ENCODE data around the gene HRH1. TPM values are rescaled to one million over a fixed set of nuclear protein-coding genes. Genes with fewer than 3 reads are reported as not detected.

HRH1 gene
- total and polyA plus RNA-seq, 2 donors (not counting 3 experiments of a cell fraction or from before 2014, with no cell fraction given) = 16.2 to 21.2 TPM

DNA sequence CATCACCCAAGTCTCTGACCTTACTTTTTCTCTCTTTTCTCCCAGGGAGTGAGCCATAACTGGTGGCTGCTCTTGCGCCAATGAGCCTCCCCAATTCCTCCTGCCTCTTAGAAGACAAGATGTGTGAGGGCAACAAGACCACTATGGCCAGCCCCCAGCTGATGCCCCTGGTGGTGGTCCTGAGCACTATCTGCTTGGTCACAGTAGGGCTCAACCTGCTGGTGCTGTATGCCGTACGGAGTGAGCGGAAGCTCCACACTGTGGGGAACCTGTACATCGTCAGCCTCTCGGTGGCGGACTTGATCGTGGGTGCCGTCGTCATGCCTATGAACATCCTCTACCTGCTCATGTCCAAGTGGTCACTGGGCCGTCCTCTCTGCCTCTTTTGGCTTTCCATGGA, 104.7 kb downstream of the HRH1 start:
- H3K36me3 ChIP-seq (ENCODE audit: control insufficient read depth in 2 of 2, extremely low read depth in 1 of 2, insufficient read depth in 2 of 2, low read length in 2 of 2) = peaks cover 3 to 18% of the 10 kb centered on the region in 2 experiments
- no peaks in the 10 kb centered on the region for H3K79me2 ChIP-seq (ENCODE audit: control insufficient read depth, insufficient read depth, low read length)
- H4K20me1 ChIP-seq (replicated peaks; ENCODE audit: control insufficient read depth, extremely low read depth, insufficient read depth, low read length) = no peaks in the 10 kb centered on the region
- no peak overlapping the region for H3K9ac ChIP-seq (replicated peaks; ENCODE audit: extremely low read depth, insufficient read depth, low read length)
- TF ChIP-seq, protein P1, sequence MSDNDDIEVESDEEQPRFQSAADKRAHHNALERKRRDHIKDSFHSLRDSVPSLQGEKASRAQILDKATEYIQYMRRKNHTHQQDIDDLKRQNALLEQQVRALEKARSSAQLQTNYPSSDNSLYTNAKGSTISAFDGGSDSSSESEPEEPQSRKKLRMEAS (IDR thresholded peaks at IDR 0.05; ENCODE audit: insufficient read depth, insufficient read length) = no peak
- TF ChIP-seq MYC (IDR thresholded peaks at IDR 0.05; ENCODE audit: low read depth, low read length) = no peak
- no peak for TF ChIP-seq FOS (IDR thresholded peaks at IDR 0.05; ENCODE audit: borderline replicate concordance, insufficient read depth, low read length)
- no peak for TF ChIP-seq POLR2A (IDR thresholded peaks at IDR 0.05; ENCODE audit: low read depth, low read length)
- TF ChIP-seq JUN (IDR thresholded peaks at IDR 0.05; ENCODE audit: borderline replicate concordance, insufficient read depth, insufficient read length, low read depth) = no peak
- no peak for TF ChIP-seq EZH2 (IDR thresholded peaks at IDR 0.05; ENCODE audit: borderline replicate concordance, low read depth, low read length, severe bottlenecking)
- TF ChIP-seq POLR2AphosphoS5 (IDR thresholded peaks at IDR 0.05; ENCODE audit: insufficient read depth, low read depth, low read length) = no peak
- TF ChIP-seq, protein P2, sequence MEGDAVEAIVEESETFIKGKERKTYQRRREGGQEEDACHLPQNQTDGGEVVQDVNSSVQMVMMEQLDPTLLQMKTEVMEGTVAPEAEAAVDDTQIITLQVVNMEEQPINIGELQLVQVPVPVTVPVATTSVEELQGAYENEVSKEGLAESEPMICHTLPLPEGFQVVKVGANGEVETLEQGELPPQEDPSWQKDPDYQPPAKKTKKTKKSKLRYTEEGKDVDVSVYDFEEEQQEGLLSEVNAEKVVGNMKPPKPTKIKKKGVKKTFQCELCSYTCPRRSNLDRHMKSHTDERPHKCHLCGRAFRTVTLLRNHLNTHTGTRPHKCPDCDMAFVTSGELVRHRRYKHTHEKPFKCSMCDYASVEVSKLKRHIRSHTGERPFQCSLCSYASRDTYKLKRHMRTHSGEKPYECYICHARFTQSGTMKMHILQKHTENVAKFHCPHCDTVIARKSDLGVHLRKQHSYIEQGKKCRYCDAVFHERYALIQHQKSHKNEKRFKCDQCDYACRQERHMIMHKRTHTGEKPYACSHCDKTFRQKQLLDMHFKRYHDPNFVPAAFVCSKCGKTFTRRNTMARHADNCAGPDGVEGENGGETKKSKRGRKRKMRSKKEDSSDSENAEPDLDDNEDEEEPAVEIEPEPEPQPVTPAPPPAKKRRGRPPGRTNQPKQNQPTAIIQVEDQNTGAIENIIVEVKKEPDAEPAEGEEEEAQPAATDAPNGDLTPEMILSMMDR (IDR thresholded peaks at IDR 0.05; ENCODE audit: extremely low read depth in 1 of 2, insufficient read depth in 1 of 2, low read depth in 1 of 2, low read length in 2 of 2) = no peak
- no peak for TF ChIP-seq GATA2 (IDR thresholded peaks at IDR 0.05; ENCODE audit: insufficient read depth, insufficient read length, low read depth, low read length)
- DNase-seq (ENCODE audit: low read depth, low spot score) (no peak), FAIRE-seq (no peak)
- intact Hi-C loops (cut with micrococcal nuclease) = no loop called here
- dilution Hi-C loops (cut with MboI; ENCODE audit: extremely low pct_ligation_motif_present, low sequenced_read_pairs) = no loop called here
- no peaks in the 10 kb centered on the region for H3K27me3 ChIP-seq (ENCODE audit: control insufficient read depth in 2 of 2, insufficient read depth in 2 of 2, low read length in 2 of 2)
- no peaks in the 10 kb centered on the region for H3K9me3 ChIP-seq (replicated peaks; ENCODE audit: control insufficient read depth, insufficient read depth, low read length)
- BruUV-seq (replicated peaks) = no TSS peak
- no peaks in the 10 kb centered on the region for H3K4me1 ChIP-seq (ENCODE audit: control insufficient read depth, extremely low read depth, insufficient read depth, low read length)
- H3K9me1 ChIP-seq (replicated peaks; ENCODE audit: control insufficient read depth, extremely low read depth, insufficient read depth, low read length) = no peaks in the 10 kb centered on the region
- POLR2A ChIA-PET = no interaction called here
- no peak overlapping the region for H3K4me3 ChIP-seq (replicated peaks in 1 of 3; ENCODE audit: insufficient read depth in 1 of 3, low read depth in 1 of 3, low read length in 3 of 3)
- no peak overlapping the region for H2AFZ ChIP-seq (ENCODE audit: low read depth, low read length)
- no peak overlapping the region for H3K4me2 ChIP-seq (ENCODE audit: insufficient read depth, low read length)
- H3K27ac ChIP-seq (ENCODE audit: insufficient read depth, low read depth, low read length) = no peak overlapping the region
- CTCF ChIA-PET = interaction anchor here (1.0 kb wide), 1 partner anchor 76 kb away, joined by 3 read pairs; no protein-coding TSS in a partner anchor
